MCF 10A (cell line): Measurements from ENCODE around the gene HOOK2. TPM values are rescaled to one million over a fixed set of nuclear protein-coding genes. Genes with fewer than 3 reads are reported as not detected.

Experiments
- BruUV-seq: library from RNA; stranded (reverse); fragments of 400-500 nt; replicated peaks from 2 replicates; lab custom pipeline; 2021; lab: Mats Ljungman, UMichigan
- CTCF ChIA-PET: fragments of 300-600 bp; sonication (Branson Sonifier 250); formaldehyde crosslinking; extraction: SDS; loops from one replicate; lab custom pipeline; 2021; ENCODE audit warnings: antibody characterized with exemption, inconsistent platforms; lab: Yijun Ruan, JAX
- POLR2A ChIA-PET: fragments of 300-600, 350-650 bp; sonication (Branson Sonifier 250); formaldehyde crosslinking; extraction: SDS; loops from one replicate; lab custom pipeline; 2020; ENCODE audit warnings: antibody characterized with exemption, inconsistent platforms; lab: Yijun Ruan, JAX
- DNase-seq: peaks from one replicate; pipeline ENCODE4 v3.0.0-alpha.2; 2018; ENCODE audit not compliant: unreplicated experiment
- H3K27ac Mint-ChIP-seq: one replicate; pipeline ENCODE4 v1.8.0; 2022; ENCODE audit warnings: mild to moderate bottlenecking, low read depth, mixed read lengths; ENCODE audit not compliant: unreplicated experiment
- H3K27me3 Mint-ChIP-seq: one replicate; pipeline ENCODE4 v1.8.0; 2022; ENCODE audit warnings: mixed read lengths; ENCODE audit not compliant: insufficient read depth, unreplicated experiment
- H3K36me3 Mint-ChIP-seq: one replicate; pipeline ENCODE4 v1.8.0; 2022; ENCODE audit warnings: mild to moderate bottlenecking, moderate library complexity, mixed read lengths; ENCODE audit not compliant: insufficient read depth, unreplicated experiment
- H3K4me1 Mint-ChIP-seq: one replicate; pipeline ENCODE4 v1.8.0; 2022; ENCODE audit warnings: mixed read lengths; ENCODE audit not compliant: insufficient read depth, unreplicated experiment
- H3K4me3 Mint-ChIP-seq: one replicate; pipeline ENCODE4 v1.8.0; 2022; ENCODE audit warnings: mild to moderate bottlenecking, moderate library complexity, mixed read lengths; ENCODE audit not compliant: unreplicated experiment
- H3K9me3 Mint-ChIP-seq: one replicate; pipeline ENCODE4 v1.8.0; 2022; ENCODE audit warnings: mixed read lengths; ENCODE audit not compliant: unreplicated experiment
- intact Hi-C: fragments of 100-400 bp; cut with micrococcal nuclease; formaldehyde crosslinking; loops from 2 replicates; pipeline ENCODE4 v1.14.1; 2022
- total RNA-seq: library from RNA; stranded (reverse); gene quantifications from 2 replicates; pipeline ENCODE4 v1.2.3, GENCODE V29; 2022
- TF ChIP-seq, protein P1 (sequence below): fragments of 200-600 bp; IDR thresholded peaks from one replicate; pipeline ENCODE4 v1.8.0; 2022; ENCODE audit warnings: antibody characterized with exemption, mild to moderate bottlenecking; ENCODE audit not compliant: unreplicated experiment

Gene HOOK2
- total RNA-seq, 1 experiment from 2014 or later: 31.6 TPM

DNA sequence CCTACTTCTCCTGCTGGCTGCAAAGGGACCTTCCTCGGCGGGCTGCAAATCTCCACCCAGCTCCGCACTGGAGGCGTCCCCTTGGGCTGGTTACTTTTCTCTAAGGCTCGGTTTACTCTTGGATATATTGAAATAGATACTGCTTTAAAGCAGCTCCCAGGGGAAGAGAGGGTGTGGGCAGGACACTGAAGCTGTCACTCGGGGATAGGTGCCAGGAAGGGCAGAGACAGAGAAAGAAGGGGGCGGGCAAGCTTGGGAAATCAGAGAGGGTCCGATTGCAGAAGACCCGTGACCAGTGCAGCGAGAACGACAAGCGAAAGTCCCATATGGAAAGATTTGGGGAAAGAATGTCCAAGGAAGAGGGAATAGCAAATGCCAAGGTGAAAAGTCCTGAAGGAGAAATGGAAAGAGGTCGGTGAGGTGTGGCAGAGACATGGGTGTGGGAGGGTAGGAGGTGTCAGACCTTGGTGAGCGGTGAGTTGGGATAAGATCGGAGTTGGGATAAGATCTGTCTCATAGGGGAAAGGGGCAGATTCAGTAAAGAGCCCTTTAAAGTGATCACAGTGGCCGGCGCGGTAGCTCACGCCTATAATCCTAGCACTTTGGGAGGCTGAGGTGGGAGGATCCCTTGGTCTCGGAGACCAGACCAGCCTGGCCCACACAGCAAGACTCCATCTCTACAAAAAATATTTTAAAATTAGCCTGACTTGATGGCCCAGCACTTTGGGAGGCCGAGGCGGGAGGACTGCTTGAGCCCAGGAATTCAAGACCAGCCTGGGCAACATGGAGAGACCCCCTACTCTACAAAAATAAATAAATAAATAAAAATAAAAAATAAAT lies 27.1 kb upstream of the HOOK2 start:
- H3K9me3 Mint-ChIP-seq: no peaks in the 10 kb centered on the region
- H3K4me3 Mint-ChIP-seq: peak overlapping the region; percentile 82
- peaks cover 24% of the 10 kb centered on the region for H3K36me3 Mint-ChIP-seq
- POLR2A ChIA-PET: interaction anchor here (0.8 to 4.4 kb wide), 12 partner anchors 10 to 192 kb away, joined by 3 to 54 read pairs (median 4); partner anchors contain the start of genes GCDH, JUNB, TNPO2 and TRIR
- TF ChIP-seq, protein P1, sequence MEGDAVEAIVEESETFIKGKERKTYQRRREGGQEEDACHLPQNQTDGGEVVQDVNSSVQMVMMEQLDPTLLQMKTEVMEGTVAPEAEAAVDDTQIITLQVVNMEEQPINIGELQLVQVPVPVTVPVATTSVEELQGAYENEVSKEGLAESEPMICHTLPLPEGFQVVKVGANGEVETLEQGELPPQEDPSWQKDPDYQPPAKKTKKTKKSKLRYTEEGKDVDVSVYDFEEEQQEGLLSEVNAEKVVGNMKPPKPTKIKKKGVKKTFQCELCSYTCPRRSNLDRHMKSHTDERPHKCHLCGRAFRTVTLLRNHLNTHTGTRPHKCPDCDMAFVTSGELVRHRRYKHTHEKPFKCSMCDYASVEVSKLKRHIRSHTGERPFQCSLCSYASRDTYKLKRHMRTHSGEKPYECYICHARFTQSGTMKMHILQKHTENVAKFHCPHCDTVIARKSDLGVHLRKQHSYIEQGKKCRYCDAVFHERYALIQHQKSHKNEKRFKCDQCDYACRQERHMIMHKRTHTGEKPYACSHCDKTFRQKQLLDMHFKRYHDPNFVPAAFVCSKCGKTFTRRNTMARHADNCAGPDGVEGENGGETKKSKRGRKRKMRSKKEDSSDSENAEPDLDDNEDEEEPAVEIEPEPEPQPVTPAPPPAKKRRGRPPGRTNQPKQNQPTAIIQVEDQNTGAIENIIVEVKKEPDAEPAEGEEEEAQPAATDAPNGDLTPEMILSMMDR: no peak
- DNase-seq: peak; percentile 33
- peaks cover 15% of the 10 kb centered on the region for H3K4me1 Mint-ChIP-seq
- CTCF ChIA-PET: interaction anchor here (0.5 to 14.5 kb wide), 8 partner anchors 9 to 131 kb away, joined by 3 to 307 read pairs (median 4); partner anchors contain the start of genes FARSA and GET3
- intact Hi-C loops: loop anchor here (5.0 kb wide), 1 partner anchor 35 kb away; the partner anchor contains the start of gene MAST1
- peak overlapping the region; percentile 53 for H3K27ac Mint-ChIP-seq
- BruUV-seq: no TSS peak
- H3K27me3 Mint-ChIP-seq: no peaks in the 10 kb centered on the region

DNA sequence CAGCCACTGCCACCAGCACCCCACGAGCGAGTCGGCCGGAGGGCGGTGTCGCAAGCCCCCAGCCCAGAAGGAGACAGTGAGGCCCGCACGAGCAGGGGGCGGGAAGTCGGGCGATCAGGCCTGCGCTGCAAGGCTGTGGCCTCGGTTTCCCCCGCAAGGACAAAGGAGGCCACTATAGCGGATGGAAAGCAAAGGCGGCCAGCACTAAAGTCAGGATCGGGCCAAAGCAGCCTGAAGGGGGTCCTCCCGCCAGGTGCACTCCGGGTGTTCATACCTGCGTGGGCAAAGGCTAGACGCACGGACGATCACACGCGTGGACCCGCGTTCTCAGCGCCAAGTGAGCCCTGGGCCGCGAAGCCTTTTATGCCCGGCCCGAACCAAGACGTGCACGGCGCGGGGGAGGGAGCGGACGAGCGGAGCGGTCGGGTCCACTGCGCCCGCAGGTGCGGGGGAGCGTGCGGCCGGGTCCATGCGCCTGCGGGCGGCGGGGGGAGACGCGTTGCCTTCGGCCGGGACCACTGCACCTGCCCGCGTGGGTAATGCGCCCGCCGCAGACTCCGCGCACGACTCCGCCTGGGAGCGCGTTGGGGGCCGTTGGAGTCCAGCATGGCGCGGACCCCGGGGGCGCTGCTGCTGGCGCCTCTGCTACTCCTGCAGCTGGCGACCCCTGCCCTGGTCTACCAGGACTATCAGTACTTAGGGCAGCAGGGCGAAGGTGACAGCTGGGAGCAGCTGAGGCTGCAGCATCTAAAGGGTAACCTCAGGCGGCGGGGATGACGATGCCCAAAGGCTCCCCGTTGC lies 26.3 kb upstream of the HOOK2 start, which contains the start of the genes PRDX2 and THSD8:
Gene PRDX2, minus strand, starts transcription at position 335 of the 801 bp plus-strand sequence. CDS start 539 bp downstream, outside the sequence.
Gene THSD8, plus strand, starts transcription at position 604 of the 801 bp plus-strand sequence. Its CDS starts 3 bp downstream, at position 607.
- Mint-ChIP-seq H3K4me3 (peak within 1 kb of the TSS; percentile 82), H3K27me3 (no peaks in the 10 kb centered on the region), H3K36me3 (peaks cover 24% of the 10 kb centered on the region), H3K9me3 (no peaks in the 10 kb centered on the region), H3K4me1 (peaks cover 10% of the 10 kb centered on the region), H3K27ac (peak within 1 kb of the TSS; percentile 79)
- intact Hi-C loops: loop anchor here (5.0 kb wide), 1 partner anchor 36 kb away; the partner anchor contains the start of gene MAST1
- CTCF ChIA-PET: interaction anchor here (0.5 to 14.5 kb wide), 8 partner anchors 9 to 132 kb away, joined by 3 to 307 read pairs (median 4); partner anchors contain the start of gene FARSA
- no TSS peak for BruUV-seq
- TF ChIP-seq, protein P1: no peak
- POLR2A ChIA-PET: interaction anchor here (0.8 to 4.4 kb wide), 18 partner anchors 10 to 191 kb away, joined by 3 to 54 read pairs (median 4); partner anchors contain the start of genes GCDH, JUNB, TNPO2 and TRIR
- DNase-seq: peak; percentile 81

- peak overlapping the region; percentile 82 for H3K4me3 Mint-ChIP-seq
- peaks cover 14% of the 10 kb centered on the region for H3K4me1 Mint-ChIP-seq
- H3K27me3 Mint-ChIP-seq: no peaks in the 10 kb centered on the region
- BruUV-seq: TSS peak; percentile 49
- ChIA-PET CTCF (interaction anchor here (0.6 to 14.5 kb wide), 5 partner anchors 25 to 68 kb away, joined by 3 to 307 read pairs (median 46); partner anchors contain the start of gene HOOK2), POLR2A (interaction anchor here (0.7 to 4.4 kb wide), 13 partner anchors 9 to 190 kb away, joined by 3 to 54 read pairs (median 4); partner anchors contain the start of genes GCDH, GET3, JUNB and TNPO2)
- no peaks in the 10 kb centered on the region for H3K9me3 Mint-ChIP-seq
- peaks cover 30% of the 10 kb centered on the region for H3K36me3 Mint-ChIP-seq
- peak overlapping the region; percentile 79 for H3K27ac Mint-ChIP-seq
- no peak for DNase-seq
- TF ChIP-seq, protein P1: no peak
- intact Hi-C loops: loop anchor here (5.0 kb wide), 1 partner anchor 36 kb away; the partner anchor contains the start of gene MAST1
Measured at GRCh38 chr19:12800923-12801465, 25.6 kb upstream of the HOOK2 start.
